NCI-H2171 (cell line): Measurements from ENCODE around the gene FOXC1.

Experiments
- DNase-seq: peaks from one replicate; lab custom pipeline; 2025; lab: John Stamatoyannopoulos, UW

The FOXC1 gene

DNA sequence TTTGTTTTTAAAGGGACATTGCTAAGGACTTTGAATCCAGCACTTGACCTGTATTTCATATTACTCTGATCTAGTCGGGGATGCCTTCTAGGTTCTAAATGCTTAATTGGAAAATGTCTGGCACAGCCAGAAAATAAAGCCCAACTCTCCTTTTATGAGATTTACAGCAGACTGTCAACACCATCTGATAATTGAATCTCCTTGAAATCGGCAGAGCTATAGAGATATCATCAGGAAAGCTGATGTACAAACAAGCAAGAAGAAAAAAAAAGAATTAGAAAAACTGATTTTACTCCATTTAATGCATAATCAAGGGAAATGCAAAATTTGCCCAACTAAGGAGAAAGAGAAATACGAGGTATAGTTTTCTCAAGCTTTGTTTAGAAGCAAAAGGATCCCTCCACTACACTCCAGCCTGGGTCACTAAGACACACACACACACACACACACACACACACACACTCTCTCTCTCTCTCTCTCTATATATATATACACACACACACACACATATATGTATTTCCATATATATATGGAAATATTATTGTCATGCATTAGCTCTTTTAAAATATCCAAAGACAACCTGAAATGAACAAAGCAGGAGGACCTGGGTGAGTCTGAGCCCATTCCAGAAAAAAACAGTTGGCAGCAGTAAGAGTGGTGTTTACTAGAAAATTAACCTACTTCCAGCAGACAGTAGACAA lies 9.5 kb upstream of the FOXC1 start:
- no peak for DNase-seq

DNA sequence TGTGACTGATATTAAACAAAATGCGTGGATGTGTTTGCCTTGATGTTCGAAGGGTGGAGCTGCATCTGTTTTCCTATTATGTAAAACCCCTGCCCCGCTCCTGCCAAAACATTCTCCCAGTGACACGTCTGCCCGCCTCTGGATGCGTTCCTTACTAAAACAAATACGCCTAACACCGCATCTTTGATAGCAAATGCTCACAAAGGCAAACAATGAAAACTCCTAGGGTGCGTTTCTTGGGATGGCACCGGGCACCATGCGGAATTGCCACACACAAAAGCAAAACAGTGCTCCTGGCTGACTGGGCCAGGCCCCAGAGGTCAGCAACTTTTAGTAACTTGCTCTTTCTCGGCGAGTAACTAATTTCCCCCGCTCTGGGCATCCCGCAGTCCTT lies 9.0 kb upstream of the FOXC1 start:
- DNase-seq = no peak

DNA sequence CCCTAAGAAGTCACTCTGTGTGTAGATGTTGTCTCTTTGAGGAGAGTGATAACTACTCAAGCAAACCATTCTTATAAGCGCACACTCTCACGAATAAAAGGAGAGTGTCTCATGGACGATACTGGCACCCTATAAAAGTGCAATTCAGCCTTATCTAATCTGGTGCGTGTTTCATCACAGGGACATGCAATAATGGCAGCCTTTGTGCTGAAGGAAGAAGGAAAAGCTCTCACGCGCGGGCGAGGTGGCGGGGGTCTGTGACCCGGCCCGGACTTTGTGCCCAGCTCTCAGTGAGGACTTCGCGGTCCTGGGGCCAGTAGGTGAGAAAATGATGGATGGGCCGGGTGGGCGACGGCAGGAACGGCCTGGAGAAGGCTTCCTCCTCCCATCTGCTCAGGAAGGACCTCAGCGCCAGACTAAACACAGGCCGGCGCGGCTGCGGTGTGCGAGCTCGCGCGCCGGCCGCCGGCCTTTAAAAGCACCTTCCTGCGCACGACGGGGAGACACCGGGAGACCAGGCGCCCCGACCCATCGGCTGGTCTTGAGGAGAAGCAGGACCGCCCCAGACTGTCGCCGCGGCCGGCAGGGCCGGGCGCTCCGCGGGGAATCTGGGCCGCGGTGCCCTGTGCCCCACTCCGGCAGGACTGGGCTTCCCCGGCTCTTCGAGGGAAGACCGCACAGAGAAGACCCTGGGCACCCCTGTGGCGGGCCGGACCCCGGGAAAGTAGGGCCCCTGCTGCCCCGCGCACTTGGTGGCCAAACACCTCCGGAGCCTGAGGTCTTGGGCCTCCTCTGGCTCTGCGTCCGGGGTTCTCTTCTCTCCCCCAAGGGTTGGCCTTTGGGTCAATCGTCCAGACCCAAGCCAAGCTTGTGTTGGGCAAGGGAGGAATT lies 8.3 kb upstream of the FOXC1 start:
- DNase-seq = no peak

DNA sequence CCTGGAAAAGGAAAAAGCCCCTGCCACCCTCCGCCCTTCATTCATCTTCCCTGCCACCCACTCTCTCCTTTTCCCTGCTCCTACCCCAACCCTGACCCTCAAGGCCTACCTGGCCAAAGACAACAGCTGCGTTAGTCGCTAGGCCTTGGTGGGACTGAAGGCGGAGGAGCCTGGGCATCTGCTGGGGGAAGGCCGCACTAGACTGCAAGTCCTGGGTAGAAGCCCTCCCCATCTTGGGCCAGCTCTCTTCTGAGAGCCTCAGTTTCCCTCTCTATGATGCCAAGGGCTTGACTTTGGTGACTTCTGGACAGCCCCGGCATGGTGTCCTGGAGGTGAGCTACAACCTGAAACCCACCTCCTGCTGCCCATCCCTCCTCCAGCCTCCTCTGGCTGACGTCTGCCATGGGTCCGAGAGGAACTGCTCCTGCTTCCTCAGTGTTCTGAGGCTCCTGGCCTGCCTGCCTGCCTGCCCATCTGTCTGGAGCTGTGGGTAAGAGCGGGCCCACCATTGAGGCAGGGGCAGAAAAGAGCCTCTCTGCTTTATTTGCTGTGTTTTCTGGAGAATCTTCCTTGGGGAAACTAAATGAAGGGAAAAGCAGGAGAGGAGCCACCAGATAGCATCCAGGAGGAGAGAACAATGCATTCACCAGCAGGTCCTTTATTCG lies 7.5 kb upstream of the FOXC1 start:
- no peak for DNase-seq

DNA sequence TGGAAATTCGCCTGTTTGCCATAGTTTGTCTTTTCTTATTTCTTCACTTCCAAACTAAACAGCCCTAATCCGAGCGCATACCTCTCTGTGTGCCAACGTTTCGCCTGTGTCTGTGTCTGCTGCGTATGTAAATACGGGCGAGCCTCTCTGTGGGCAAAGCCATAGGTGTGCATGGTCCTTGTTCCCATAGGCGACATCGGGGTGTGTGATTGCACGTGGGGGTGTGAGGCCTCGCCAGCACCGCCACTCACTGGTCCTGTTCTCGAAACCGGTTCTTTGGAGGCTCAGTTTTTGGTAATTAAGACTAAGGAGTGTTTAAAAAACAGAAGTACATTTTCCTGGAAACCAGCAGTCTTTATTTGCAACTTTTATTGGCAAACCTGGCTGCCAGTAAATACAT lies 6.0 kb upstream of the FOXC1 start:
- no peak for DNase-seq

DNA sequence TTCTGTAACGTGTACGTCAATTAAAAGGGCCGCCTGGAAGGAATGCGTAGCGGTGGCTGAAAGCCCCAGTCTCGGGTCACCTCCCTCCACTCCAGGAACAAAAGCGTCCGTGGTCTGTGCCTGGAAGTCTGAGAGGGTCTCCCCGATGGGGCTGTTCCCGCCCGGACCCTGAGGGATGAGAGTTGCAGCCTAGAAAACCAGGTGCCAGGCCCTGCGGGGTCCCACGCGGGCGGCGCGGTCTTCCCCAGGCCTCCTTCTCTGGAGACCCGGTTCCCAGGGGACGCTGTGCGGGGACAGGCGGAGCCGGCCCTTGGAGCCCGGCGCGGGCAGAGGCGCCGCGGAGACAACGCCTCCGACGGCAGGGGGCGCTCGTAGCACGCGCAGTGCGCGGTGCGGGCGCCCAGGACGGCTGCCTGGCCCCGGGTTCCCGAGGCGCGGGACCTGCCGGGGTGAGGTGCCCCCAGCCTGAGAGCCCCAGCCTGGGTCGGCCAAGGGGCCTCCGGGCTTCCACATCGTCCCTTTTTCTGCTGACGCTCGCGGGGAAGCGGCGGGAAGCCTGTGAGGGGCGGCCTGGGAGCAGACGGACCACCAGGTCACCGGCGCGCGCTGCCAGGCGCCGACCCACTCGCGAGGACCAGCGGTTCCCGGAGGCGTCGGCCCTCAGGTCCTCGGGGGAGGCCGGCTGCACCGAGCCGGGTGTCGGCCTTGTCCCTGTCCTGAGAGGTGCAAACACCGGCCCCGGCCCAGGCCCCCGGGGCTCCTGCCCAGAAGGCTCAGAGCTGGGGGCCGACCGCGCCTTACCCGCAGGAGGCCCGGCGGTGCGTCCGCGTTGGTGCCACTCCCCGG lies 5.3 kb upstream of the FOXC1 start:
- DNase-seq = peak; percentile 63

DNA sequence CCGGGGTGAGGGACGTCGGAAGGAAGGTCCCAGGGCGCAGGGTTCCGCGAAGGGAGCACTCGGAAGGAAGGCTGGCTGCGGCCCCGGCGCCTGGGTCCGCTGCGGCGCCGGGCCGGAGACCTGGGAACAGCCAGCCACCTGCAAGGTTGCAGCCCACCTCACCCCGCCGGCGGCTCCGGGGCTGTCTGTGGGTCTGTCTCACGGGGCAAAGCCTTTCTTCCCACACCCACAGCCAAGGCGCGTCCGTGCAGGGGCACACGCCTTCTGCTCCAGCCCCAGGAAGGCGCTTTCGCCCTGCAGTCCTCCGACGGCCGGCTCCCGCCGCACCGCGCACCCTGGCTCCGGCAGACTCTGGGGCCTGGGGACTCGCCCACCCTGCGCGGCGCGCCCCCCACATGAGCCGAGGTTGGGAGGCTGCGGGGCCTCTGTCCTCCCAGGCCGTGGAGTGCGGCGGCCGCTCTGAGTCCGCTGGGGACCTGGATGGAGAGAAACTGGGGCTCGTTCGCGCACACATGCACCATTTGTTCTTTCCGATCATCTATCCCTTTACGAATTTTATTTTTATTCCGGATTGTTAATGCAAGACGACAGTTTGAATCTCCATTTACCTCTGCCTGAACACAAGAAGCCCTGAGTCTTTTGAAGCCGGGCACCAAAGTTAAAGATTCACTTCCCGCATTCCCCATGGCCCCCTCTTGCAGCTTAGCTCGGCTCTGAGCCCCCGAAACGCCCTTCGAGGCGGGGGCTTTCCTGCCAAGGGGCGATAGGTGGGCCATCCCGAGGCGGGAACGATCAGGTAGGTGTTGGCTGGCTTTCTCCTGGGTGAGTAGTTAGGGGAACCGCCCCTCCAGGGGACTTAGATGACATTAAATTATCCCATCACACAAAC lies 4.5 kb upstream of the FOXC1 start:
- DNase-seq = no peak

DNA sequence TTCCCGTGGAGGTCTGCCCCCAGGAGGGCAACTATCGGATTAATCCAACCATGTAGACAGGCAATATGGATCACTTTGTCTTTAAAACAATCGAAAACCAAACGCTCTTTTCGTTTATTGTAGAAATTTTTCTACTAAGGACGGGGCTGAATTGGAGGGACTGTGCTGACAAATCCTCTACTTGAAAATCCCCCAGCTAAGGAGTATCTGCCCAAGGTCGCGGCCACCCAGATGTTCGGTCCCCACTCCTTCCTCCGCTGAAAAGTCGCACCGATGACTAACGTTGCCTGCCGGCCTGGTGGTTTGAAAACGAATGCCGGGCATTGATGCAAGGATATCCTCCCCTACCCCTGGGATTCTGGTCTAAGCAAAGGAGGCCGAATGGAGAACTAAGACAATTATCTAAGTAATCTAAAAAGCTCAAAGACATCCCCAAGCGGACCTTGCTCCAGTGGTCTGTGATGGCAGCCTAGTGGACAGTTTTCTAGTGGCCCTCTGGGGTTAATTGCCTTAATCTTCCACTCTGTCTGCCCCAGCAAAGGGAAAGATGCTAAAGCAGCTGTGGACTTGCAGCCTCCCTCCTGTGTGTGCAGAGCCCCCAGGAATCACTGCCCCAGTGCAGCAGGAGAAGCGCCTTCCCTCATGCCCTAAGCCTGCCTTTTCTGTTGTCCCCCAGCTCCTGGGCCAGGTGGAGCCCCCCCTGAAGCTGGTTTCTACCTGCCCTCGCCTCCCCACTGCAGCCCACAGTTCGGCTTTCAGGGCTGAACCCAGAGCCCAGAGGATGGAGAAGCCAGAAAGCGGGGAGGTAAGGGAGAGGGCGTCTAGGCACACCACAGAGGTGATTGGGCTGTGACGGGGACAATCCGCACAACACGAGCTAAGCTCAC lies 3.6 kb upstream of the FOXC1 start:
- DNase-seq = no peak

DNA sequence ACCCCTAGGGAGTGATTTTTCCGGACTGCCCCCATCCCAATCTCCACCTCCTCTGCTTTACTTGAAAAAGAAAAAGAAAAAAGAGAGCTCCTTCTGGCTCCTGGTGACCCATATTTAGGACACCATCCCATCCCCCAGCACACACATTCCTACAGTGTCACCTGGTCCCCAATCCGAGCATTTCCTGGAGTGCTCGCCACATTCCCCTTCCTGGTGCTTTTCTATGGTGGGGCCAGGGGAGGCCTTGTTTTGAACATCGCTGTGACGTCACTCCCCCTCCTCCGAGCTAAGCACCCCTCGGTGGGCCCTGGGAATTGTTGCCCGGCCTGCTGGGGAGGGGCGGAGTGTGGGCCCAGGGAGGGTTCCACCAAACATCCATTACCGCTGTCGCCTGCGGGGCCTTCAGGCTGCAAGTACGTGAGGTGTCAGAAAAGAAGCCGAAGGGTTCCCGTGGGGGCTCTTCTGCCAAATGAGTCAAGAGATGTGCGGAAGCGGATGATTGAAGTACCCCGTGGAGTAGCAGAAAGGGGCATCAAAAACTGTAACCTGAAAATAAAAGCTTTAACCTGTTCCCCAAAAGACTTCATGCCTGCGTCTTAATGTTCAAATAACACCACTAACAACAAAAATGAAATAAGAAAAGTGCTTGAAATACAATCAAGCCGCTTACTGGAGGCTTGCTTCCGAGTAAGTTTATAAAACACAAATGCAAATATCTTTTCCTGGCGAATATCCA lies 2.8 kb upstream of the FOXC1 start:
- DNase-seq = no peak

DNA sequence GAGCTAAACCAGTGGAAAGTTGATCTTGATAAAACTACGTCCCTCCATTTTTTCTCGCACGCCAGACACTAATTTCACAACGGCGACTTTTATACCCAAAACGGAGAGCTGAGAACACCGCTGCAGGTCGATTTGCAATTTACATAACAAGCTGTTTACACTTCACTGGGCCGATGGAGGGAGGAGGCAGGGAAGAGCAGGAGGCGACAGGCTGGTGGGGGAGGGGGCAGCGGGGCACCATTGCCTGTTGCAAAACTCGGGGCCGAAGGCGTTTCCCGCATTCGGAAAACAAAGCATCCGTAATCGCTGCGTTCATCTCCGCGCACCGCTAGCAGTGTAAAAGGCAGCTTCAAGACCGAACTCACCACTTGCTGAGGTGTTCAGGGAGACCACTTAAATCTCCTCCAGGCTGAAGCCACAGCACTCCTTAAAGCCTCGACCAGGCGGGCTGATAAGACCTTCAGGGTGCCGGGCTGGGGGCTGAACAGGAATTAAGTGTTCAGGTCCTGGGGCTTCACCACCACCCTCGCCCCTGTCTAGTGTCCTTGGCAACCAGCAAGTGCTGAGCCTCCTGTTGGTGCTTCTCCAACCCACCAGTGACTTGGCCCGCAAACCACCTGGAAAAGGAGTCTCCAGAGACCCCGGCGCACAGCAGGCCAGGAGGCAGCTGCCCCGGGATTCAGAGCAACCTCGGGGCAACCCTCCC lies 2.0 kb upstream of the FOXC1 start:
- DNase-seq = peak; percentile 57

DNA sequence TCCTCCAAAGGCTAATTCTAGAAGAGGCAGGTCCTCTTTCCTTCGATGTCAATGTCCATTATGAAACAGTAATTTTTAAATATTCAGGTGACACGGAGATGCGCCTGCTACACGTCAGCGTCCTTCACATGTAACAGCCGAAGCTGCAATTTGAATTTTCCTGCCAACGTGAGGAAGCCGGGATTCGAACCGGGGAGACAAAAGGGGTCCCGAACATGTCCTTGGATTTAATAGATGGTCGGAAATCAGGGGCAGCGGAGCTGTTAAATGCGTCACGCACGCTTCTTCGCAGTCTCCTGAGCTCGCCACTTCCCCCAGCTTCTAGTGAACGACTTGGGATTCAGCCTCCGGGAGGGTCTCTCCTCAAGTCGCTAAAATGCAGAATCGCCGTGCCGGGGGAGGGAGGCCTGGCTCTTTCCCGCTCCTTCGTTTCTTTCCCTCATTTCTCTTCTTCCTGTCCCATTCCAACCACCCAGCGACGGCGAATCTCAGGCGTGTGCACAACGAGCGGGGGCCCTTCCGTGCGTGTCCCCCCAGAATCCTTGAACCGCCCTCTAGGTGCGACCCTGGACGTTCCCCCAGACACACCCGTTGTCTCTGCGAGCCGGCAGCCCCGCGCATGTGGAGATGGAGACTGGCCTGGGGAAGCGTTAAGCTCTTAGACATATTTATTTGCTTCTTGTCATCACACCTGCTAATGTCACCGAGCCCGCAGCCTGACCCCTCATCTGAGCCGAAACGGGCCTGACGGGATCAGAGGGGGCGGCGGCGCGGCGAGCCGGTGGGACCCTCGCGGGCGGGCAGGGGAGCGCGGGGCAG lies 1.3 kb upstream of the FOXC1 start:
- DNase-seq = no peak

DNA sequence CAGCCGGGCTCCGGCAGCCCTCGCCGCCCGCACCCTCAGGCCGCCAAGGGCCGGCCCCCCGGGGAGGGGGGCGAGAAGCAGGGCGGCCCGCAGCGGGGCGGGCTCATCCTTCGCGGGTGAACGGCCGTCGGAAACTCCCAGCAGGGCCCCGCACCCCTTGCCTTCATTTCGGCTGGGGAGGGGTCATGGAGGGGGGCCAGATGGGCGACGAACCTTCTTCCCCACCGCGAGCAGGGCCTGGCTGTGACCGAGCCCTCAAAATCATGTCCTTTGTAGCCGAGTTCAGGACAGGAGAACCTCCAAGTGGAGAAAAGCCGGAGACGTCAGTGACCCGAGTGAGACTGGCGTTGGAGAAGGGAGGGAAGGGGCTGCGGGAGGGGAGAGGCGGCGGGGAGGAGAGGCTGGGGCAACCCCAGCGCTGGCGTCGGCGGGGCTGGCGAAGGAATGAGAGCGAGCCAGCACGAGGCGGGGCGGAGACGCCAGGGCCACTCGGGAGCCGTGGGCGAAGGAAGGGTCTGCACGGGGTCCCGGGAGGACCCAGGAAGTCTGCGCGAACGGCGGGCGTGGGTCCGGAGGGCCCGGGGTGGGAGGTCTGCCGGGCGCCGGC lies 571 bp upstream of the FOXC1 start:
- no peak for DNase-seq

DNA sequence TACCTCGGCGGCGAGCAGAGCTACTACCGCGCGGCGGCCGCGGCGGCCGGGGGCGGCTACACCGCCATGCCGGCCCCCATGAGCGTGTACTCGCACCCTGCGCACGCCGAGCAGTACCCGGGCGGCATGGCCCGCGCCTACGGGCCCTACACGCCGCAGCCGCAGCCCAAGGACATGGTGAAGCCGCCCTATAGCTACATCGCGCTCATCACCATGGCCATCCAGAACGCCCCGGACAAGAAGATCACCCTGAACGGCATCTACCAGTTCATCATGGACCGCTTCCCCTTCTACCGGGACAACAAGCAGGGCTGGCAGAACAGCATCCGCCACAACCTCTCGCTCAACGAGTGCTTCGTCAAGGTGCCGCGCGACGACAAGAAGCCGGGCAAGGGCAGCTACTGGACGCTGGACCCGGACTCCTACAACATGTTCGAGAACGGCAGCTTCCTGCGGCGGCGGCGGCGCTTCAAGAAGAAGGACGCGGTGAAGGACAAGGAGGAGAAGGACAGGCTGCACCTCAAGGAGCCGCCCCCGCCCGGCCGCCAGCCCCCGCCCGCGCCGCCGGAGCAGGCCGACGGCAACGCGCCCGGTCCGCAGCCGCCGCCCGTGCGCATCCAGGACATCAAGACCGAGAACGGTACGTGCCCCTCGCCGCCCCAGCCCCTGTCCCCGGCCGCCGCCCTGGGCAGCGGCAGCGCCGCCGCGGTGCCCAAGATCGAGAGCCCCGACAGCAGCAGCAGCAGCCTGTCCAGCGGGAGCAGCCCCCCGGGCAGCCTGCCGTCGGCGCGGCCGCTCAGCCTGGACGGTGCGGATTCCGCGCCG lies 994 bp downstream of the FOXC1 start:
- no peak for DNase-seq

DNA sequence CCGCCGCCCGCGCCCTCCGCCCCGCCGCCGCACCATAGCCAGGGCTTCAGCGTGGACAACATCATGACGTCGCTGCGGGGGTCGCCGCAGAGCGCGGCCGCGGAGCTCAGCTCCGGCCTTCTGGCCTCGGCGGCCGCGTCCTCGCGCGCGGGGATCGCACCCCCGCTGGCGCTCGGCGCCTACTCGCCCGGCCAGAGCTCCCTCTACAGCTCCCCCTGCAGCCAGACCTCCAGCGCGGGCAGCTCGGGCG lies 1.5 kb downstream of the FOXC1 start:
- DNase-seq = no peak

DNA sequence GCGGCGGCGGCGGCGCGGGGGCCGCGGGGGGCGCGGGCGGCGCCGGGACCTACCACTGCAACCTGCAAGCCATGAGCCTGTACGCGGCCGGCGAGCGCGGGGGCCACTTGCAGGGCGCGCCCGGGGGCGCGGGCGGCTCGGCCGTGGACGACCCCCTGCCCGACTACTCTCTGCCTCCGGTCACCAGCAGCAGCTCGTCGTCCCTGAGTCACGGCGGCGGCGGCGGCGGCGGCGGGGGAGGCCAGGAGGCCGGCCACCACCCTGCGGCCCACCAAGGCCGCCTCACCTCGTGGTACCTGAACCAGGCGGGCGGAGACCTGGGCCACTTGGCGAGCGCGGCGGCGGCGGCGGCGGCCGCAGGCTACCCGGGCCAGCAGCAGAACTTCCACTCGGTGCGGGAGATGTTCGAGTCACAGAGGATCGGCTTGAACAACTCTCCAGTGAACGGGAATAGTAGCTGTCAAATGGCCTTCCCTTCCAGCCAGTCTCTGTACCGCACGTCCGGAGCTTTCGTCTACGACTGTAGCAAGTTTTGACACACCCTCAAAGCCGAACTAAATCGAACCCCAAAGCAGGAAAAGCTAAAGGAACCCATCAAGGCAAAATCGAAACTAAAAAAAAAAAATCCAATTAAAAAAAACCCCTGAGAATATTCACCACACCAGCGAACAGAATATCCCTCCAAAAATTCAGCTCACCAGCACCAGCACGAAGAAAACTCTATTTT lies 2.0 kb downstream of the FOXC1 start:
- no peak for DNase-seq
